ENCODE data around the gene MSGN1. TPM values are rescaled to one million over a fixed set of nuclear protein-coding genes. Genes with fewer than 3 reads are reported as not detected.

MSGN1 gene
- total RNA-seq, 1 donor from 2014 or later = not detected

DNA sequence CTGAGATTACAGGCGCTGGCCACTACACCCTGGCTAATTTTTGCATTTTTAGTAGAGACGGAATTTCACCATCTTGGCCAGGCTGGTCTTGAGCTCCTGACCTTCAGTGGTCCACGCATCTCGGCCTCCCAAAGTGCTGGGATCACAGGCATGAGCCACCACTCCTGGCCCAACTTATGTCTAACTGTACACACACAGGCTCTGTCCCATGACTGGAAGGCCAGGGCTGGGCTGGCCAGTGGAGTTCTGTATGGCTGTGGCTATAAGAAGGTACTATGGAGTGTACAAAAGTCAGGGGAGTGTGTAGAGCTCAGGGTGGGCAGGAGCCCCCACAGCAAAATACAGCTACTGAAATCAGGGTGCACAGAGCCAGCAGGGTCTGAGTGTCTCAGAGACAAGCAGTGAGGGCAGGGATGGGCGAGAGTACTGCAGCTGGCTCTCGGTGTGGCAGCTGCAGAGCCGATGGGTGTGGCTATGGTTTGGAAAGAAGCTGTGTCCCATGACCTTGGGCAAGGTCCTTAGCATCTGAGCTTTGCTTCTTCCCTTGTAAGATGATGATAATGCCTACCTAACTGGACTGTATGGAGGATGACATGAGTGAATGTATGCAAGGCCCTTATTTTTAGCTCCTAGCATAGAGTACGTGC is 10.4 kb upstream of the MSGN1 start:
- no peaks in the 10 kb centered on the region for H3K9me3 Mint-ChIP-seq (ENCODE audit: unreplicated experiment)
- Histone ChIP-seq H4K20me1 (ENCODE audit: insufficient read depth, low read length) (no peaks in the 10 kb centered on the region), H3K9ac (ENCODE audit: low read length) (no peak overlapping the region), H3K4me1 (ENCODE audit: insufficient read depth, low read length) (no peaks in the 10 kb centered on the region), H3K9me3 (ENCODE audit: insufficient read depth, low read depth, low read length) (no peaks in the 10 kb centered on the region), H3K36me3 (ENCODE audit: insufficient read depth, low read length) (no peaks in the 10 kb centered on the region), H3K4me2 (ENCODE audit: low read length) (no peak overlapping the region), H2AFZ (ENCODE audit: low read depth, low read length) (no peak overlapping the region), H3K27me3 (ENCODE audit: insufficient read depth, low read length) (no peaks in the 10 kb centered on the region), H3K27ac (ENCODE audit: low read depth, low read length) (no peak overlapping the region), H3K4me3 (ENCODE audit: insufficient read depth, low read depth, low read length) (no peak overlapping the region), H3K79me2 (ENCODE audit: insufficient read depth, low read length) (no peaks in the 10 kb centered on the region)
- no peak for TF ChIP-seq EZH2 (IDR thresholded peaks at IDR 0.05; ENCODE audit: insufficient read depth, low read length)
- TF ChIP-seq, protein P1, sequence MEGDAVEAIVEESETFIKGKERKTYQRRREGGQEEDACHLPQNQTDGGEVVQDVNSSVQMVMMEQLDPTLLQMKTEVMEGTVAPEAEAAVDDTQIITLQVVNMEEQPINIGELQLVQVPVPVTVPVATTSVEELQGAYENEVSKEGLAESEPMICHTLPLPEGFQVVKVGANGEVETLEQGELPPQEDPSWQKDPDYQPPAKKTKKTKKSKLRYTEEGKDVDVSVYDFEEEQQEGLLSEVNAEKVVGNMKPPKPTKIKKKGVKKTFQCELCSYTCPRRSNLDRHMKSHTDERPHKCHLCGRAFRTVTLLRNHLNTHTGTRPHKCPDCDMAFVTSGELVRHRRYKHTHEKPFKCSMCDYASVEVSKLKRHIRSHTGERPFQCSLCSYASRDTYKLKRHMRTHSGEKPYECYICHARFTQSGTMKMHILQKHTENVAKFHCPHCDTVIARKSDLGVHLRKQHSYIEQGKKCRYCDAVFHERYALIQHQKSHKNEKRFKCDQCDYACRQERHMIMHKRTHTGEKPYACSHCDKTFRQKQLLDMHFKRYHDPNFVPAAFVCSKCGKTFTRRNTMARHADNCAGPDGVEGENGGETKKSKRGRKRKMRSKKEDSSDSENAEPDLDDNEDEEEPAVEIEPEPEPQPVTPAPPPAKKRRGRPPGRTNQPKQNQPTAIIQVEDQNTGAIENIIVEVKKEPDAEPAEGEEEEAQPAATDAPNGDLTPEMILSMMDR (IDR thresholded peaks at IDR 0.05; ENCODE audit: insufficient read depth, low read depth, low read length) = no peak
- no peaks in the 10 kb centered on the region for H3K36me3 Mint-ChIP-seq (ENCODE audit: low read depth, unreplicated experiment)
- peaks cover 4% of the 10 kb centered on the region for H3K27me3 Mint-ChIP-seq (ENCODE audit: low read depth, unreplicated experiment)
- FAIRE-seq (no peak), DNase-seq (ENCODE audit: low read depth) (no peak)
- no peak overlapping the region for H3K4me3 Mint-ChIP-seq (ENCODE audit: unreplicated experiment)
- H3K4me1 Mint-ChIP-seq (ENCODE audit: low read depth, unreplicated experiment) = peaks cover 3% of the 10 kb centered on the region
- H3K27ac Mint-ChIP-seq (ENCODE audit: unreplicated experiment) = no peak overlapping the region

DNA sequence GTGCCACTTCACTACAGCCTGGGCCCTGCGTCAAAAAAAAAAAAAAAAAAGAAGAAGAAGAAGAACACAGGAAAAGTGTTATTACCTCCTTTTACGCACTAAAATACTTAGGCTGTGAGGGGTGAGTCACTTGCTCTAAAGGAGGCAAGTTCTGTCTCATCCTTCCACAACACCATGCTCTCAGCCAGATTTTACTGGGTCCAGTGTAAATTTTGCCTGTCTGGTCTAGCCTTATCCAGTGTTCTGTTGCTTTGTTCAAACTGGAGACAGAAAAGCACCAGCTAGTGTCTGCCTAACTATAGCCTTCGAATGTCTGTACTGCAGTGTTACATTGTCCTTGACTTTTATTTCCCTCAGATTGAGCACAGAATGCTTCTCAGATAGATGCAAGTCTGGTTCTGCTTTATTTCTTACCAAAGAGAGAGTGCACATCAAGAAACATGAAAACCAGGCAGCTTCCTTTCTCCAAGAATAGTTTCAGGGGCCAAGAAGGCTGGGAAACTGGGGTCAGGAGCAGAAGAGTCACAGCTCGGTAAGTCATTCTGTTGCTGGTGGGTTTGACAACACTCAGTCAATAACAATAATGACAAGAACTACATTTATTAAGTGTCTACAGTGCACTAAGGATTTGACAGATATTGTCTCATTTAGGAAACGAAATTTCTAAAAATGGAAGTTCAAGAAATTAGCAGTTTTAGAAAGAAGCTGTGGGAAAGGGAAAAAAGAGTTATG is 3.1 kb upstream of the MSGN1 start:
- H3K36me3 Mint-ChIP-seq (ENCODE audit: low read depth, unreplicated experiment) = no peaks in the 10 kb centered on the region
- FAIRE-seq = no peak
- no peak overlapping the region for H3K9ac ChIP-seq (ENCODE audit: low read length)
- no peak overlapping the region for H3K4me3 ChIP-seq (ENCODE audit: insufficient read depth, low read depth, low read length)
- H4K20me1 ChIP-seq (ENCODE audit: insufficient read depth, low read length) = no peaks in the 10 kb centered on the region
- peaks cover 27% of the 10 kb centered on the region for H3K4me1 Mint-ChIP-seq (ENCODE audit: low read depth, unreplicated experiment)
- peak; percentile 26 for DNase-seq (ENCODE audit: low read depth)
- H3K4me1 ChIP-seq (ENCODE audit: insufficient read depth, low read length) = peaks cover 3% of the 10 kb centered on the region
- H3K27ac ChIP-seq (ENCODE audit: low read depth, low read length) = peak overlapping the region; percentile 3
- H3K27me3 Mint-ChIP-seq (ENCODE audit: low read depth, unreplicated experiment) = no peaks in the 10 kb centered on the region
- peak overlapping the region; percentile 40 for H3K4me2 ChIP-seq (ENCODE audit: low read length)
- H3K27me3 ChIP-seq (ENCODE audit: insufficient read depth, low read length) = no peaks in the 10 kb centered on the region
- no peaks in the 10 kb centered on the region for H3K36me3 ChIP-seq (ENCODE audit: insufficient read depth, low read length)
- H2AFZ ChIP-seq (ENCODE audit: low read depth, low read length) = peak overlapping the region; percentile 19
- H3K4me3 Mint-ChIP-seq (ENCODE audit: unreplicated experiment) = no peak overlapping the region
- no peaks in the 10 kb centered on the region for H3K79me2 ChIP-seq (ENCODE audit: insufficient read depth, low read length)
- H3K9me3 ChIP-seq (ENCODE audit: insufficient read depth, low read depth, low read length) = no peaks in the 10 kb centered on the region
- H3K27ac Mint-ChIP-seq (ENCODE audit: unreplicated experiment) = peak overlapping the region; percentile 80
- no peaks in the 10 kb centered on the region for H3K9me3 Mint-ChIP-seq (ENCODE audit: unreplicated experiment)
- no peak for TF ChIP-seq EZH2 (IDR thresholded peaks at IDR 0.05; ENCODE audit: insufficient read depth, low read length)
- TF ChIP-seq, protein P1 (IDR thresholded peaks at IDR 0.05; ENCODE audit: insufficient read depth, low read depth, low read length) = no peak

Measured in astrocyte (in vitro differentiated cells and primary cell).